Measurements from ENCODE around the gene AKNAD1. TPM values are rescaled to one million over a fixed set of nuclear protein-coding genes. Genes with fewer than 3 reads are reported as not detected.
A peak's percentile ranks its signal among the peaks of the same experiment; 100 is the strongest.

Gene AKNAD1
- total RNA-seq, 4 donors from 2014 or later: 0.44 to 5.5 (median 4.6) TPM; not detected in 1

DNA sequence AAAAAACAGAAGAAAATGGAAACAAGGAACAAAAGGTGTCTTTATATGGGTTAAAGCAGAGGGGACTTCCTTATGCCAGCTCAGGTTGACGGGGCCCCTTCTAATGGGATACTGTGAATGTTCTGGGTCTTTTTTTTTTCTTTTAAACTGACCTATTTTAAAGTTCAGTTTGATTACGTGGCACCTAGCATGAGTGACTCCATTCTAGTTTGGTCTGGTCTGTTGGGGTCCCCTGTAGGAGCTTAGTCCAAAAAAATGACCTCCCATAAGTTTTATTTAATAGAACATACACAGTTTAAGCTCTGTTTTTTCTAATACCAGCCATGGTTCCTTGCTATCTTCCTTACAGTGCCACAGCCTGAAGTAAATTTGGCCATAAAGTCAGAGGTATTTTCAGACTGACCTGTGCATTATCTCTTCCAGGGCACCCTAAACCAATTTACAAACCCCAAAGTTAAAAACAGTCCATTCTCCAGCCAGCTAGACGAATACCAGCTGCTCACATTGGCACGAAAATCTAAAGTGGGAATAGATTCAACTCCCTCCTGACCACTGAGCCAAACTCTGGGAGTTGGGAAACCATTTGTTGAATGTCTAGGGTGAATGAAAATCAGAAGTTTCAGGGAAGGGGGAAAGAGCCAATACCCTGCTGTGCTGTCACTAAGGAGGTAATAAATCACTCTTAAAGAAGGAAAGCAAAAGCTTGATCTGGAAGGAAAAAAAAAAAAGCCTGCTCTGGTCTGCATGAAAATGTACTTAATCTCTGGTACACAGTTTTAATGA lies 42.4 kb downstream of the AKNAD1 start:
- Histone ChIP-seq H3K36me3 (peaks cover 0 to 11% (median 0%) of the 10 kb centered on the region in 3 donors), H3K27ac (peak overlapping the region in 3 of 4 donors; percentile 71 to 98 (median 90)), H3K27me3 (no peaks in the 10 kb centered on the region), H3K4me3 (no peak overlapping the region), H3K4me1 (peaks cover 0 to 31% (median 10%) of the 10 kb centered on the region in 4 donors), H3K9me3 (no peaks in the 10 kb centered on the region)
- WGBS, 2 donors: 36 to 51% methylated on average over 4 of the region's 4 CpGs
- no peak for DNase-seq (ENCODE audit: low spot score in 2 of 2)
- TF ChIP-seq EP300 (IDR thresholded peaks at IDR 0.05) (no peak), POLR2A (IDR thresholded peaks at IDR 0.05) (no peak)
- TF ChIP-seq, protein P1, sequence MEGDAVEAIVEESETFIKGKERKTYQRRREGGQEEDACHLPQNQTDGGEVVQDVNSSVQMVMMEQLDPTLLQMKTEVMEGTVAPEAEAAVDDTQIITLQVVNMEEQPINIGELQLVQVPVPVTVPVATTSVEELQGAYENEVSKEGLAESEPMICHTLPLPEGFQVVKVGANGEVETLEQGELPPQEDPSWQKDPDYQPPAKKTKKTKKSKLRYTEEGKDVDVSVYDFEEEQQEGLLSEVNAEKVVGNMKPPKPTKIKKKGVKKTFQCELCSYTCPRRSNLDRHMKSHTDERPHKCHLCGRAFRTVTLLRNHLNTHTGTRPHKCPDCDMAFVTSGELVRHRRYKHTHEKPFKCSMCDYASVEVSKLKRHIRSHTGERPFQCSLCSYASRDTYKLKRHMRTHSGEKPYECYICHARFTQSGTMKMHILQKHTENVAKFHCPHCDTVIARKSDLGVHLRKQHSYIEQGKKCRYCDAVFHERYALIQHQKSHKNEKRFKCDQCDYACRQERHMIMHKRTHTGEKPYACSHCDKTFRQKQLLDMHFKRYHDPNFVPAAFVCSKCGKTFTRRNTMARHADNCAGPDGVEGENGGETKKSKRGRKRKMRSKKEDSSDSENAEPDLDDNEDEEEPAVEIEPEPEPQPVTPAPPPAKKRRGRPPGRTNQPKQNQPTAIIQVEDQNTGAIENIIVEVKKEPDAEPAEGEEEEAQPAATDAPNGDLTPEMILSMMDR (IDR thresholded peaks at IDR 0.05): no peak

DNA sequence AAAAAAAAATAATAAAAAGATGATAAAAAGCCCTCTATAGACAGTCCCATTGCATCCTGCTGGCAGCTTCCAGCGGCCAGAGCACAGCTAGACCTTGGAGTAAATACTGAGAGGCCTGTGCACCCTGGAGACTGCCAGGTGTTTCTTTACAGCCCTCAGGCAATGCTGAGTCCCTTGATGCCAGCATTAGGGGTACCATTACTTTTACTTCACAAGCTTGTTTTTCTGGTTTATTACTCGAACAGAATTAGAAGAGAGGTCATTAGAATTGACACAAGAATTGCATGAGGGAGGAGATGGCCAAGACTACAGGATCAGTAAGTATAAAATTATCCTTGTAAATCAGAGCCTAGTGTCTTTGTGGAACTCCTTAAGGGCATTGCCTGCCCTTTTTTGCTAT lies 43.6 kb downstream of the AKNAD1 start:
- TF ChIP-seq EP300 (IDR thresholded peaks at IDR 0.05): no peak
- no peak for TF ChIP-seq POLR2A (IDR thresholded peaks at IDR 0.05)
- TF ChIP-seq, protein P1 (IDR thresholded peaks at IDR 0.05): no peak
- WGBS, 2 donors: 82 to 84% methylated on average over 2 of the region's 2 CpGs
- H3K27me3 ChIP-seq: no peaks in the 10 kb centered on the region
- no peak overlapping the region for H3K4me3 ChIP-seq
- peaks cover 0 to 16% (median 4%) of the 10 kb centered on the region in 3 donors for H3K36me3 ChIP-seq
- H3K9me3 ChIP-seq: no peaks in the 10 kb centered on the region
- peaks cover 0 to 31% (median 10%) of the 10 kb centered on the region in 4 donors for H3K4me1 ChIP-seq
- DNase-seq (ENCODE audit: low spot score in 2 of 2): no peak
- no peak overlapping the region for H3K27ac ChIP-seq

DNA sequence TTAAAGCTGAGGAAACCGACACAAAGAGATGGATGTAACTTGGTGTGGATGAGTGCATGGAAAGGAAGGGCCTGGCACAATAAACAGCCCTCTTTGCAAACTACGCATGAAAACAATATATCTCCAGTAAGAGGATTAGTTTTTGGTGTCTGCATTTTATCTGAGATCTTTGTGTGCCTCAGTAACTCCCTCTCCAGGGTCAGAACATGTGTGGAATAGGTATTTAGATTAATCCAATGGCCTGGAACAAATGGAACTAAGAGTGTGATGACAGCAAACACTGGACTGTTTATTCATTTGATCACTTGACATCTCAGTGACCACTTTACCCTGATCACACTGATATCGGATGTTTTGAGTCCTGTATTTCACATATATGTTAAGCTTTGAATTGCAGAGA lies 45.3 kb downstream of the AKNAD1 start:
- WGBS, 2 donors: 87 to 90% methylated on average over 3 of the region's 3 CpGs

DNA sequence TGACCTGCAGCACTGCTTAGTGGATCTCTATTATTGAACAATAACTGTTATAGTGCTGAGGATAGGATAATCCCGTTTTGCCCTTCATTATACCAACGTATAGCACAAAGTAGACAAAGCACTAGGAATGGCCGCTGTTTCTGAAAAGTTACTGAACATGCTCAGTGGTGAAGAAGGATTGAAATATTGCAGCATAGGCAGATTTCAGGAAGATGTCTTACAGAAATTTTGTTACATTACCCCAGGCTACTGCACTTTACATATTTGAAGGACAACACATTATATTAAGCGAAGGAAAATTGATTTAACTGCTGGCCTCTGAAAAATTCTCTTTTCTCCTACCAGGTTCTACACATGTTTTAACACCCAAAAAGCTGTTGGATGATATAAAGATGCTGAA lies 48.5 kb downstream of the AKNAD1 start:
- DNase-seq (ENCODE audit: low spot score in 2 of 2): no peak
- Histone ChIP-seq H3K4me3 (no peak overlapping the region), H3K4me1 (no peaks in the 10 kb centered on the region), H3K9me3 (no peaks in the 10 kb centered on the region), H3K36me3 (peaks cover 0 to 61% (median 17%) of the 10 kb centered on the region in 3 donors), H3K27ac (no peak overlapping the region), H3K27me3 (no peaks in the 10 kb centered on the region)
- TF ChIP-seq, protein P1 (IDR thresholded peaks at IDR 0.05): no peak
- TF ChIP-seq POLR2A (IDR thresholded peaks at IDR 0.05) (no peak), EP300 (IDR thresholded peaks at IDR 0.05) (no peak)
- WGBS, 2 donors: 88% methylated on average over 4 of the region's 4 CpGs

More for the DNA sequence above, 45.3 kb downstream of the AKNAD1 start:
- no peak for DNase-seq (ENCODE audit: low spot score in 2 of 2)
- Histone ChIP-seq H3K36me3 (peaks cover 0 to 32% (median 11%) of the 10 kb centered on the region in 3 donors), H3K4me1 (peaks cover 0 to 21% (median 10%) of the 10 kb centered on the region in 4 donors), H3K9me3 (no peaks in the 10 kb centered on the region), H3K4me3 (no peak overlapping the region), H3K27ac (no peak overlapping the region), H3K27me3 (no peaks in the 10 kb centered on the region)
- TF ChIP-seq POLR2A (IDR thresholded peaks at IDR 0.05) (no peak), EP300 (IDR thresholded peaks at IDR 0.05) (no peak)
- TF ChIP-seq, protein P1 (IDR thresholded peaks at IDR 0.05): no peak

DNA sequence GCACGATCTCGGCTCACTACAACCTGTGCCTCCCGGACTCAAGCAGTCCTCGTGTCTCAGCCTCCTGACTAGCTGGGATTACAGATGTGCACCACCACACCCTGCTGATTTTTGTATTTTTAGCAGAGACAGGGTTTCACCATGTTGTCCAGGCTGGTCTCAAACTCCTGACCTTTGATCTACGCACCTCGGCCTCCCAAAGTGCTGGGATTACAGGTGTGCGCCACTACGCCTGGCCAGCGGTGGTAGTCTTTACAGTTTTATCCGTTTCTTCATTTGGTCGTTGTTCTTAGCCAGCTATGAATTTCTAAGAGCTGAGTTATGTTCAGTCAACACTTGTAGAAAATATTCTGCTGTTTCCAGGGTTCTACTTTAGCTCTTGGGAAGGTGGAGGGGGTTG lies 53.3 kb downstream of the AKNAD1 start:
- H3K36me3 ChIP-seq: peaks cover 0 to 89% (median 18%) of the 10 kb centered on the region in 3 donors
- WGBS, 2 donors: 97 to 98% methylated on average over 11 of the region's 11 CpGs

More for the DNA sequence above, 53.3 kb downstream of the AKNAD1 start:
- TF ChIP-seq, protein P1 (IDR thresholded peaks at IDR 0.05): no peak
- H3K27me3 ChIP-seq: no peaks in the 10 kb centered on the region
- H3K4me3 ChIP-seq: no peak overlapping the region
- peaks cover 0 to 5% (median 0%) of the 10 kb centered on the region in 4 donors for H3K4me1 ChIP-seq
- DNase-seq (ENCODE audit: low spot score in 2 of 2): no peak
- H3K9me3 ChIP-seq: no peaks in the 10 kb centered on the region
- no peak overlapping the region for H3K27ac ChIP-seq

All from tibial nerve (tissue), 4 donors.